OCI-LY7 (cell line): ENCODE results near the gene CCNF. TPM values are rescaled to one million over a fixed set of nuclear protein-coding genes. Genes with fewer than 3 reads are reported as not detected.

Experiments used
- BruUV-seq: library from RNA; stranded (reverse); fragments of 400-500 nt; replicated peaks from 2 replicates; lab custom pipeline; 2021; lab: Mats Ljungman, UMichigan
- CTCF ChIA-PET: fragments of 300-600 bp; sonication (Branson Sonifier 250); formaldehyde crosslinking; loops from one replicate; lab custom pipeline; 2022; ENCODE audit warnings: antibody characterized with exemption; ENCODE audit not compliant: unreplicated experiment; lab: Charles Lee
- POLR2A ChIA-PET: fragments of 300-600 bp; sonication (Branson Sonifier 250); formaldehyde crosslinking; loops from one replicate; lab custom pipeline; 2022; ENCODE audit warnings: antibody characterized with exemption; lab: Charles Lee
- DNase-seq: peaks from one replicate; pipeline ENCODE4 v3.0.0-alpha.2; 2015; ENCODE audit warnings: low spot score
- H2AFZ ChIP-seq: fragments of 200-600 bp; sonication (generic), shearing (Covaris generic); 2 replicates; pipeline ENCODE4 v1.6.1; 2014; ENCODE audit warnings: mild to moderate bottlenecking, antibody characterized with exemption, low read length, moderate library complexity
- H3K27ac ChIP-seq: fragments of 200-600 bp; sonication (generic); 2 replicates; pipeline ENCODE4 v1.5.1; 2014; ENCODE audit warnings: mixed run types, low read depth, mild to moderate bottlenecking, moderate library complexity, low read length, inconsistent platforms; ENCODE audit not compliant: poor library complexity, severe bottlenecking
- H3K36me3 ChIP-seq: fragments of 200-600 bp; sonication (generic); 2 replicates; pipeline ENCODE4 v1.6.1; 2014; ENCODE audit warnings: mild to moderate bottlenecking, antibody characterized with exemption, low read length, moderate library complexity, mixed read lengths; ENCODE audit not compliant: insufficient read depth
- H3K4me1 ChIP-seq: fragments of 200-600 bp; sonication (generic); 2 replicates; pipeline ENCODE4 v1.5.1; 2014; ENCODE audit warnings: mild to moderate bottlenecking, low read length; ENCODE audit not compliant: insufficient read depth, poor library complexity, severe bottlenecking
- H3K4me2 ChIP-seq: fragments of 200-600 bp; sonication (generic); 2 replicates; pipeline ENCODE4 v1.6.1; 2014; ENCODE audit warnings: mild to moderate bottlenecking, low read length
- H3K4me3 ChIP-seq: fragments of 200-600 bp; sonication (generic); 2 replicates; pipeline ENCODE4 v1.5.1; 2014; ENCODE audit warnings: mild to moderate bottlenecking, low read depth, low read length; ENCODE audit not compliant: poor library complexity, severe bottlenecking
- H3K79me2 ChIP-seq: fragments of 200-600 bp; sonication (generic); 2 replicates; pipeline ENCODE4 v1.6.1; 2016; ENCODE audit warnings: low read depth, mild to moderate bottlenecking, low read length, moderate library complexity, mixed read lengths; ENCODE audit not compliant: insufficient read depth
- H3K9me2 ChIP-seq: fragments of 200-600 bp; sonication (generic); 2 replicates; pipeline ENCODE4 v1.6.1; 2016; ENCODE audit warnings: mild to moderate bottlenecking, low read length, mixed read lengths; ENCODE audit not compliant: insufficient read depth
- H3K9me3 ChIP-seq: fragments of 200-600 bp; sonication (generic); 2 replicates; pipeline ENCODE4 v1.6.1; 2014; ENCODE audit warnings: mild to moderate bottlenecking, mixed run types, low read length, mixed read lengths
- H4K20me1 ChIP-seq: fragments of 200-600 bp; sonication (generic); 2 replicates; pipeline ENCODE4 v1.6.1; 2014; ENCODE audit warnings: mild to moderate bottlenecking, antibody characterized with exemption, low read length, moderate library complexity, mixed read lengths; ENCODE audit not compliant: insufficient read depth
- CTCF ChIP-seq: fragments of 200-600 bp; sonication (generic); conservative IDR thresholded peaks from 2 replicates; pipeline ENCODE4 v1.5.1; 2014; ENCODE audit warnings: mild to moderate bottlenecking, antibody characterized with exemption, low read length, moderate library complexity, mixed read lengths
- EZH2phosphoT487 ChIP-seq: fragments of 200-600 bp; sonication (generic); IDR thresholded peaks from 2 replicates; pipeline ENCODE4 v1.6.1; 2018; ENCODE audit warnings: low read depth, borderline replicate concordance, mild to moderate bottlenecking, mixed run types, antibody characterized with exemption, low read length, moderate library complexity, mixed read lengths
- intact Hi-C: fragments of 100-400 bp; cut with micrococcal nuclease; formaldehyde crosslinking; loops from one replicate; pipeline ENCODE4 v1.10.0; 2022; ENCODE audit not compliant: unreplicated experiment
- total RNA-seq, 2 experiments: library from RNA; depleted of rRNA in 1 of 2; stranded (reverse); fragments of >200 nt in 1 of 2; shearing (Covaris generic) in 1 of 2; gene quantifications; 2 replicates each; pipeline ENCODE4 v1.2.3, GENCODE V29; 2014 to 2022

The CCNF gene
- total RNA-seq, 2 experiments from 2014 or later = 82.1 to 83.3 TPM

- POLR2A ChIA-PET = interaction anchor here (0.8 to 1.0 kb wide), 3 partner anchors 10 to 16 kb away, joined by 3 to 5 read pairs (median 4); no protein-coding TSS in a partner anchor
- intact Hi-C loops = no loop called here
- CTCF ChIA-PET = no interaction called here
- DNase-seq = no peak
- Histone ChIP-seq H4K20me1 (no peaks in the 10 kb centered on the region), H3K4me2 (no peak overlapping the region), H3K36me3 (no peaks in the 10 kb centered on the region), H3K4me1 (no peaks in the 10 kb centered on the region), H3K9me2 (no peaks in the 10 kb centered on the region), H3K27ac (no peak overlapping the region), H3K9me3 (no peaks in the 10 kb centered on the region), H3K79me2 (no peaks in the 10 kb centered on the region), H3K4me3 (no peak overlapping the region), H2AFZ (no peak overlapping the region)
- no peak for TF ChIP-seq CTCF
- no peak for TF ChIP-seq EZH2phosphoT487
- BruUV-seq = no TSS peak
Observed at GRCh38 chr16:2392025-2392424, 37.2 kb upstream of the CCNF start.

GRCh38 chr16:2398520-2398919 lies 30.7 kb upstream of the CCNF start:
- CTCF ChIA-PET = no interaction called here
- Histone ChIP-seq H3K9me2 (no peaks in the 10 kb centered on the region), H3K4me3 (no peak overlapping the region), H3K4me2 (no peak overlapping the region), H3K27ac (no peak overlapping the region), H3K79me2 (no peaks in the 10 kb centered on the region), H3K36me3 (no peaks in the 10 kb centered on the region), H2AFZ (no peak overlapping the region), H3K9me3 (no peaks in the 10 kb centered on the region), H3K4me1 (no peaks in the 10 kb centered on the region), H4K20me1 (no peaks in the 10 kb centered on the region)
- intact Hi-C loops = no loop called here
- BruUV-seq = no TSS peak
- TF ChIP-seq EZH2phosphoT487 (no peak), CTCF (no peak)
- no peak for DNase-seq
- POLR2A ChIA-PET = interaction anchor here (0.6 kb wide), 1 partner anchor 15 kb away, joined by 7 read pairs; no protein-coding TSS in a partner anchor

- no peaks in the 10 kb centered on the region for H3K9me2 ChIP-seq
- POLR2A ChIA-PET = no interaction called here
- no peaks in the 10 kb centered on the region for H3K36me3 ChIP-seq
- DNase-seq = no peak
- H4K20me1 ChIP-seq = no peaks in the 10 kb centered on the region
- no peak overlapping the region for H3K4me2 ChIP-seq
- TF ChIP-seq CTCF = no peak
- TF ChIP-seq EZH2phosphoT487 = no peak
- no peak overlapping the region for H3K4me3 ChIP-seq
- H3K4me1 ChIP-seq = no peaks in the 10 kb centered on the region
- no peaks in the 10 kb centered on the region for H3K79me2 ChIP-seq
- CTCF ChIA-PET = no interaction called here
- no peak overlapping the region for H2AFZ ChIP-seq
- H3K27ac ChIP-seq = no peak overlapping the region
- no peaks in the 10 kb centered on the region for H3K9me3 ChIP-seq
- BruUV-seq = no TSS peak
- intact Hi-C loops = no loop called here
Observed at GRCh38 chr16:2404099-2404498, 25.1 kb upstream of the CCNF start.
